Smooth muscle cell (in vitro differentiated cells): Measurements from ENCODE around the gene BTBD7. TPM values are rescaled to one million over a fixed set of nuclear protein-coding genes. Genes with fewer than 3 reads are reported as not detected.

Experiments used
- DNase-seq: peaks from one replicate; lab custom pipeline; 2025; ENCODE audit not compliant: unreplicated experiment; lab: John Stamatoyannopoulos, UW
- H2AFZ ChIP-seq: fragments of 200-600 bp; sonication (generic); 2 replicates; pipeline ENCODE4 v1.6.0; 2016; ENCODE audit warnings: antibody characterized with exemption, low read depth, mild to moderate bottlenecking
- H3F3A ChIP-seq: fragments of 200-600 bp; sonication (generic); 2 replicates; pipeline ENCODE4 v1.6.0; 2017; ENCODE audit warnings: antibody characterized with exemption, low read depth
- H3K27ac ChIP-seq: fragments of 200-600 bp; sonication (generic); 2 replicates; pipeline ENCODE4 v1.5.1; 2016; ENCODE audit warnings: low read depth, mild to moderate bottlenecking
- H3K27me3 ChIP-seq: fragments of 200-600 bp; sonication (generic); 2 replicates; pipeline ENCODE4 v1.6.1; 2016; ENCODE audit warnings: low read depth, mild to moderate bottlenecking
- H3K36me3 ChIP-seq: fragments of 200-600 bp; sonication (generic); 2 replicates; pipeline ENCODE4 v1.5.1; 2016; ENCODE audit warnings: low read depth
- H3K4me1 ChIP-seq: fragments of 200-600 bp; sonication (generic); 2 replicates; pipeline ENCODE4 v1.5.1; 2016; ENCODE audit warnings: low read depth
- H3K4me2 ChIP-seq: fragments of 200-600 bp; sonication (generic); 2 replicates; pipeline ENCODE4 v1.6.0; 2016; ENCODE audit warnings: mild to moderate bottlenecking
- H3K4me3 ChIP-seq: fragments of 200-600 bp; sonication (generic); 2 replicates; pipeline ENCODE4 v1.5.1; 2016; ENCODE audit warnings: mild to moderate bottlenecking
- H3K79me2 ChIP-seq: fragments of 200-600 bp; sonication (generic); 2 replicates; pipeline ENCODE4 v1.6.0; 2016; ENCODE audit warnings: low read depth, mild to moderate bottlenecking
- H3K9ac ChIP-seq: fragments of 200-600 bp; sonication (generic); 2 replicates; pipeline ENCODE4 v1.6.0; 2016; ENCODE audit warnings: low read depth
- H3K9me3 ChIP-seq: fragments of 200-600 bp; sonication (generic); replicated peaks from 2 replicates; pipeline ENCODE4 v1.5.1; 2016; ENCODE audit warnings: low read depth
- H4K20me1 ChIP-seq: fragments of 200-600 bp; sonication (generic); 2 replicates; pipeline ENCODE4 v1.6.0; 2016; ENCODE audit warnings: low read depth
- CTCF ChIP-seq: fragments of 200-600 bp; sonication (generic); IDR thresholded peaks from 2 replicates; pipeline ENCODE4 v1.5.1; 2017; ENCODE audit warnings: borderline replicate concordance, mild to moderate bottlenecking, antibody characterized with exemption; ENCODE audit not compliant: insufficient read depth, poor library complexity, severe bottlenecking
- WGBS: methylation state at CpG from one replicate; pipeline ENCODE4 v1.1.7; 2016; ENCODE audit warnings: low lambda C conversion rate; 5-methylcytosine and 5-hydroxymethylcytosine counted together
- polyA plus RNA-seq: library from polyadenylated mRNA; unstranded; fragments of >200 nt; fragmentation: Nextera tagmentation; extraction: Ambion mirVana; gene quantifications from 2 replicates; pipeline ENCODE4 v1.2.1, GENCODE V29; 2016
- total RNA-seq: library from RNA; depleted of rRNA; stranded (reverse); fragments of >200 nt; gene quantifications from 2 replicates; pipeline ENCODE4 v1.2.3, GENCODE V29; 2014

Gene BTBD7
- total and polyA plus RNA-seq, 2 experiments from 2014 or later, result 14.1 to 34.7 TPM

- no peaks in the 10 kb centered on the region for H3K9me3 ChIP-seq
- no peak overlapping the region for H3K4me2 ChIP-seq
- H3K9ac ChIP-seq, result no peak overlapping the region
- no peak overlapping the region for H3K4me3 ChIP-seq
- peaks cover 3% of the 10 kb centered on the region for H3K4me1 ChIP-seq
- H3K79me2 ChIP-seq, result peaks cover 15% of the 10 kb centered on the region
- DNase-seq, result no peak
- TF ChIP-seq CTCF, result no peak
- H3K27me3 ChIP-seq, result no peaks in the 10 kb centered on the region
- H2AFZ ChIP-seq, result no peak overlapping the region
- 83% methylated on average over 1 of the region's 1 CpG for WGBS
- no peaks in the 10 kb centered on the region for H3F3A ChIP-seq
- peaks cover 91% of the 10 kb centered on the region for H4K20me1 ChIP-seq
- no peak overlapping the region for H3K27ac ChIP-seq
- H3K36me3 ChIP-seq, result peaks cover 3% of the 10 kb centered on the region
These were observed 64.4 kb downstream of the BTBD7 start for GRCh38 chr14:93268406-93268805.

- H3K9me3 ChIP-seq, result no peaks in the 10 kb centered on the region
- no peak overlapping the region for H2AFZ ChIP-seq
- no peak overlapping the region for H3K4me2 ChIP-seq
- H3K27ac ChIP-seq, result no peak overlapping the region
- H4K20me1 ChIP-seq, result peaks cover 80% of the 10 kb centered on the region
- DNase-seq, result no peak
- no peak overlapping the region for H3K9ac ChIP-seq
- TF ChIP-seq CTCF, result no peak
- H3K79me2 ChIP-seq, result peaks cover 15% of the 10 kb centered on the region
- no peaks in the 10 kb centered on the region for H3F3A ChIP-seq
- H3K4me3 ChIP-seq, result no peak overlapping the region
- peaks cover 11% of the 10 kb centered on the region for H3K36me3 ChIP-seq
- H3K27me3 ChIP-seq, result no peaks in the 10 kb centered on the region
- 84% methylated on average over 3 of the region's 3 CpGs for WGBS
- no peaks in the 10 kb centered on the region for H3K4me1 ChIP-seq
These were observed 65.6 kb downstream of the BTBD7 start for GRCh38 chr14:93267149-93267711.

GRCh38 chr14:93266127-93266526 is 66.7 kb downstream of the BTBD7 start:
- Histone ChIP-seq H3K4me2 (no peak overlapping the region), H3K4me3 (no peak overlapping the region), H2AFZ (no peak overlapping the region), H3K27me3 (no peaks in the 10 kb centered on the region), H3K27ac (no peak overlapping the region), H3K9ac (no peak overlapping the region), H3K36me3 (peaks cover 11% of the 10 kb centered on the region), H3F3A (no peaks in the 10 kb centered on the region), H3K4me1 (no peaks in the 10 kb centered on the region), H3K9me3 (no peaks in the 10 kb centered on the region), H3K79me2 (peaks cover 13% of the 10 kb centered on the region), H4K20me1 (peaks cover 71% of the 10 kb centered on the region)
- TF ChIP-seq CTCF, result no peak
- 90% methylated on average over 6 of the region's 6 CpGs for WGBS
- no peak for DNase-seq

GRCh38 chr14:93263416-93263815 is 69.4 kb downstream of the BTBD7 start:
- Histone ChIP-seq H3K9me3 (no peaks in the 10 kb centered on the region), H3K9ac (no peak overlapping the region), H3K4me1 (no peaks in the 10 kb centered on the region), H3K4me3 (no peak overlapping the region), H3K36me3 (peaks cover 11% of the 10 kb centered on the region), H2AFZ (no peak overlapping the region), H3K27me3 (no peaks in the 10 kb centered on the region), H3K4me2 (no peak overlapping the region), H4K20me1 (peaks cover 46% of the 10 kb centered on the region), H3F3A (no peaks in the 10 kb centered on the region), H3K79me2 (peaks cover 10% of the 10 kb centered on the region), H3K27ac (no peak overlapping the region)
- no peak for DNase-seq
- no peak for TF ChIP-seq CTCF
- 72% methylated on average over 1 of the region's 1 CpG for WGBS
